Lower lobe of right lung (tissue), 2 donors: ENCODE measurements around the gene RASGRP3. TPM values are rescaled to one million over a fixed set of nuclear protein-coding genes. Genes with fewer than 3 reads are reported as not detected.

ENCODE experiments used
- ATAC-seq, 2 donors: fragments of 200-7000 bp; cut with Tn5 transposase; one replicate each; pipeline ENCODE4 v1.9.1; 2020 to 2022; ENCODE audit warnings: mild to moderate bottlenecking in 2 of 2, moderate library complexity in 2 of 2
- DNase-seq: peaks from one replicate; pipeline ENCODE4 v3.0.0-alpha.2; 2020
- H3K27ac ChIP-seq: fragments of 200-600 bp; one replicate; pipeline ENCODE4 v1.8.0; 2022
- H3K27me3 ChIP-seq: fragments of 200-600 bp; one replicate; pipeline ENCODE4 v1.8.0; 2022; ENCODE audit warnings: low read depth
- H3K36me3 ChIP-seq: fragments of 200-600 bp; one replicate; pipeline ENCODE4 v1.8.0; 2022; ENCODE audit warnings: mild to moderate bottlenecking
- H3K4me1 ChIP-seq: fragments of 200-600 bp; one replicate; pipeline ENCODE4 v1.8.0; 2022
- H3K4me3 ChIP-seq: fragments of 200-600 bp; one replicate; pipeline ENCODE4 v1.8.0; 2022; ENCODE audit warnings: mild to moderate bottlenecking
- H3K9me3 ChIP-seq: fragments of 200-600 bp; one replicate; pipeline ENCODE4 v1.8.0; 2022
- intact Hi-C: fragments of 100-400 bp; cut with DNase I; formaldehyde crosslinking; loops from one replicate; pipeline ENCODE4 v1.11.0; 2022
- total RNA-seq: library from RNA; stranded (reverse); fragmentation: NEBNext Ultra II Directional; extraction: Animal tissue kit (Norgen Biotek cat#: 25700); gene quantifications from one replicate; pipeline ENCODE4 v1.2.1, GENCODE V29; 2021
- TF ChIP-seq, protein P1 (sequence below): fragments of 200-600 bp; IDR thresholded peaks from one replicate; pipeline ENCODE4 v1.8.0; 2022; ENCODE audit warnings: antibody characterized with exemption, mild to moderate bottlenecking
- donor health status: DM: no; HTN: yes; CAD: no; lungs with severe emphysema.

Gene RASGRP3
- total RNA-seq, 1 donor from 2014 or later = 13.7 TPM

DNA sequence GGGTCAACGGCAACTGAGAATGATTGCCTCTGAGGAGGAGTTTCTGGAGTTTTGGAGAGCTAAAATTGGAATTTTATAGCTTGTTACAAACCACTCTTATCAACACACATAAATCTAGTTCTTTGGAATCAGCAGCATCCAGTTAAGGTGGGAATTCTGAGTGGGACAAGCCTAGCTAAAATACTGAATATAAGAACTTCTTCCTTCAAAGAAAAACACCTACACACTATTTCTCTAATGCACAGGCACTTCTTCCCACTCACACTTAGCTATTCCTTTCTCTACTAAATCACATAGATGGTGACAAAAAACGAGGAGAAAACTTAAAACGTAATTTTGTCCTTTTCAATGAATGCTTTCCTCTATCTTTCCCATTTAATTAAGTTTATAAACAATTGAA lies 79.2 kb downstream of the RASGRP3 start:
- no peak for DNase-seq
- intact Hi-C loops = no loop called here
- TF ChIP-seq, protein P1, sequence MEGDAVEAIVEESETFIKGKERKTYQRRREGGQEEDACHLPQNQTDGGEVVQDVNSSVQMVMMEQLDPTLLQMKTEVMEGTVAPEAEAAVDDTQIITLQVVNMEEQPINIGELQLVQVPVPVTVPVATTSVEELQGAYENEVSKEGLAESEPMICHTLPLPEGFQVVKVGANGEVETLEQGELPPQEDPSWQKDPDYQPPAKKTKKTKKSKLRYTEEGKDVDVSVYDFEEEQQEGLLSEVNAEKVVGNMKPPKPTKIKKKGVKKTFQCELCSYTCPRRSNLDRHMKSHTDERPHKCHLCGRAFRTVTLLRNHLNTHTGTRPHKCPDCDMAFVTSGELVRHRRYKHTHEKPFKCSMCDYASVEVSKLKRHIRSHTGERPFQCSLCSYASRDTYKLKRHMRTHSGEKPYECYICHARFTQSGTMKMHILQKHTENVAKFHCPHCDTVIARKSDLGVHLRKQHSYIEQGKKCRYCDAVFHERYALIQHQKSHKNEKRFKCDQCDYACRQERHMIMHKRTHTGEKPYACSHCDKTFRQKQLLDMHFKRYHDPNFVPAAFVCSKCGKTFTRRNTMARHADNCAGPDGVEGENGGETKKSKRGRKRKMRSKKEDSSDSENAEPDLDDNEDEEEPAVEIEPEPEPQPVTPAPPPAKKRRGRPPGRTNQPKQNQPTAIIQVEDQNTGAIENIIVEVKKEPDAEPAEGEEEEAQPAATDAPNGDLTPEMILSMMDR = no peak
- no peak for ATAC-seq
- H3K36me3 ChIP-seq = no peaks in the 10 kb centered on the region
- peak overlapping the region; percentile 62 for H3K27ac ChIP-seq
- H3K9me3 ChIP-seq = no peaks in the 10 kb centered on the region
- peaks cover 20% of the 10 kb centered on the region for H3K4me1 ChIP-seq
- H3K4me3 ChIP-seq = no peak overlapping the region
- no peaks in the 10 kb centered on the region for H3K27me3 ChIP-seq

DNA sequence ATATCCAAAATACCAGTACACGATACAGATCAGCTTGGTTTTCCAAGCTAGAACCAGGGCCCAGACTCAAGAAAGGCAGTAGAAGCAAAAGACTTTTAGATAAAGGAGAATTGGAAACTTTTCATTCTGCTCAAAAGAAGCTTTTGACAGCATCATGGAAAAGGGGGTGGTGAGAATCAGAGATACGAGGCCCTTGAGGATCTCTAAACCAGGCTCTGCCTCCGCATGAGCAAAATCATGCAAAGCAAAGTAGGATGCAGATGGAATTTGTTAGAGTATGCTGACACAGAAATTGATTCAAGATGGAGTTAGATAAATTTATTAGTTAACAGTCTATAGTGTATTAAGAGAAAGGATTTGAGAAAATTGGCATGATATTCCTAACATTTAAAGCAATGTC lies 82.9 kb downstream of the RASGRP3 start:
- DNase-seq (no peak), ATAC-seq (no peak)
- Histone ChIP-seq H3K4me1 (peaks cover 9% of the 10 kb centered on the region), H3K4me3 (no peak overlapping the region), H3K27ac (no peak overlapping the region), H3K27me3 (no peaks in the 10 kb centered on the region), H3K9me3 (no peaks in the 10 kb centered on the region), H3K36me3 (no peaks in the 10 kb centered on the region)
- intact Hi-C loops = no loop called here
- TF ChIP-seq, protein P1 = no peak

DNA sequence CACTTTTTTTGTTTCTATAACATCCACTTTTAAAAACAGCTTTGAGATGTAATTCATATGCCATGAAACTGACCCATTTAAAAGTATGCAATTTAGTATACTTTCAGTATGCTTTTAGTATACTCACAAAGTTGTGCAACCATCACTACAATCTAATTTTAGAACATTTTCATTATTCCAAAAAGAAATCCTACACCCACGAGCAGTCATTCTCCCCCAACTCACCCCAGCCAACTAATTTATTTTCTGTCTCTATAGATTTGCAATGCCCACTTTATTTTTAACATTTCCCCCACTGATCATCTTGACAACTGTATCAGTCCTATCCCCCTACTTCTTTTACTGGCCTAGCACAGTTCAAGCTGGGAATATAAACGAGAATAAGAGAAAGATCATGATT lies 83.6 kb downstream of the RASGRP3 start:
- Histone ChIP-seq H3K27ac (no peak overlapping the region), H3K36me3 (no peaks in the 10 kb centered on the region), H3K9me3 (no peaks in the 10 kb centered on the region), H3K4me3 (no peak overlapping the region), H3K27me3 (no peaks in the 10 kb centered on the region), H3K4me1 (peaks cover 2% of the 10 kb centered on the region)
- TF ChIP-seq, protein P1 = no peak
- DNase-seq = no peak
- no peak for ATAC-seq
- intact Hi-C loops = no loop called here

DNA sequence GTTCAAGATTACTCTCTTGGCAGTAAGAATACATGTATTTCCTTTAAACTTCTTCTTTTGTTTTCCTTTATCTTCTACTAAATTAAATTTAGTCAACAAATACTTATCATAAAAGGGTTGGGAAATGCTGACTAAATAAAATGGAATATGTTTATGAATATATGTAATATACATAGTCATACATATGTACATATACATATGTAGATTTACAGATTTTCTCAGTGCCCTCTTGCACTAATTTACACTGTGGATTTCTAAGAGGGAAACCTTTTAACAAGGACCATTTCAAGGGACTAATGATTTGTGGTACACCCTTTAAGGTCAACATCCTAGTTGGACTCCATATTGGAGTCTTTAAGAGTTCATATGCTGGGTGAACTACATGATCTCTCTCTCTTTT lies 85.4 kb downstream of the RASGRP3 start:
- TF ChIP-seq, protein P1 = no peak
- intact Hi-C loops = no loop called here
- Histone ChIP-seq H3K27me3 (no peaks in the 10 kb centered on the region), H3K27ac (no peak overlapping the region), H3K9me3 (no peaks in the 10 kb centered on the region), H3K4me3 (no peak overlapping the region), H3K4me1 (no peaks in the 10 kb centered on the region), H3K36me3 (no peaks in the 10 kb centered on the region)
- DNase-seq (no peak), ATAC-seq (no peak)

DNA sequence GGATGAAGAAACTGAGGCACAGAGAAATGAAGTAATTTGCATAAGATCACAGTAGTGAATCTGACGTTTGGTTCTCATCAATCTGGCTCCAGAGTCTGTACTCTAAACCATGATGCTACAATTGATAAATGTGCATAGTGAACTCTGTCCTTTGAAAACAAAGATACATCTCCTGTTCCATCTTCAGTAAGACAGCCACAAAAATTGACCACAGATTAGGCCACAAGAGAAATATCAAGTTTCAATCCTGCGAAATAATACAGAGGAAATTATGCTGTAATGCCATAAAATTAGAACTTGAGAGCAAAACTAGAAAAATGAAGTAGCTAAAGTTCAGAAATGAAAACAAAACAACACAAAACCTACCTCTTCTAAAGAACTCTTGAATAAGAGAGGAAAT lies 94.2 kb downstream of the RASGRP3 start:
- ATAC-seq (no peak), DNase-seq (no peak)
- intact Hi-C loops = no loop called here
- TF ChIP-seq, protein P1 = no peak
- Histone ChIP-seq H3K36me3 (no peaks in the 10 kb centered on the region), H3K4me3 (no peak overlapping the region), H3K27ac (no peak overlapping the region), H3K4me1 (no peaks in the 10 kb centered on the region), H3K27me3 (no peaks in the 10 kb centered on the region), H3K9me3 (no peaks in the 10 kb centered on the region)

DNA sequence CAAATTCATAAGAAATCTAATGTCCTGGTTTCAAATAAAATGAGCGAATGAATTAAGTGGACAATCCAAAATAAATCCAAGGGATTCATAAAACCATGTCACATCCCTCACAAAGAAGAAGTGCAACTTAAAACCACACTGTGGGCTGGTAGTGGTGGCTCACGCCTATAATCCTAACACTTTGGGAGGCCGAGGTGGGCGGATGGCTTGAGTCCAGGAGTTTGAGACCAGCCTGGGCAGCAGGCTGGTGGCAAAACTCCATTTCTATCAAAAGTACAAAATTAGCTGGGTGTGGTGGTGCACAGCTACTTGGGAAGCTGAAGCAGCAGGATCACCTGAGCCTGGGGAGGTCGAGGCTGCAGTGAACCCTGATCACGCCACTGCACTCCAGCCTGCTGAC lies 97.2 kb downstream of the RASGRP3 start:
- DNase-seq (no peak), ATAC-seq (no peak)
- Histone ChIP-seq H3K27ac (no peak overlapping the region), H3K27me3 (no peaks in the 10 kb centered on the region), H3K4me3 (no peak overlapping the region), H3K9me3 (no peaks in the 10 kb centered on the region), H3K36me3 (no peaks in the 10 kb centered on the region), H3K4me1 (peaks cover 4% of the 10 kb centered on the region)
- intact Hi-C loops = no loop called here
- TF ChIP-seq, protein P1 = no peak
